Upper lobe of left lung (tissue), 6 donors: Measurements from ENCODE around the gene EHMT1. TPM values are rescaled to one million over a fixed set of nuclear protein-coding genes. Genes with fewer than 3 reads are reported as not detected.

Experiments used
- ATAC-seq, 2 donors: fragments of 200-7000 bp; cut with Tn5 transposase; one replicate each; pipeline ENCODE4 v1.9.1; 2022; ENCODE audit warnings: mild to moderate bottlenecking in 2 of 2, moderate library complexity in 2 of 2; ENCODE audit not compliant: low FRiP score in 2 of 2
- DNase-seq, 2 donors: peaks; one replicate each; pipeline ENCODE4 v3.0.0-alpha.2; 2019 to 2020
- H3K27ac ChIP-seq, 4 donors: fragments of 200-600 bp; sonication (generic); one replicate each; pipeline ENCODE4 v1.5.1; 2016 to 2019
- H3K27me3 ChIP-seq, 4 donors: fragments of 200-600 bp; sonication (generic); one replicate each; pipeline ENCODE4 v1.5.1; 2017 to 2019
- H3K36me3 ChIP-seq, 4 donors: fragments of 200-600 bp; sonication (generic); one replicate each; pipeline ENCODE4 v1.5.1; 2016 to 2019
- H3K4me1 ChIP-seq, 4 donors: fragments of 200-600 bp; sonication (generic); one replicate each; pipeline ENCODE4 v1.5.1; 2018 to 2019
- H3K4me3 ChIP-seq, 4 donors: fragments of 200-600 bp; sonication (generic); one replicate each; pipeline ENCODE4 v1.5.1; 2017 to 2019; ENCODE audit warnings: mild to moderate bottlenecking in 2 of 4, moderate library complexity in 1 of 4
- H3K9me3 ChIP-seq, 4 donors: fragments of 200-600 bp; sonication (generic); one replicate each; pipeline ENCODE4 v1.5.1; 2018 to 2019
- CTCF ChIP-seq, 6 experiments: fragments of 450-650 bp in 4 of 6; fragments of 200-600 bp in 2 of 6; sonication (generic) in 2 of 6; IDR thresholded peaks; one replicate each; pipeline ENCODE4 v1.5.1; 2016 to 2019; ENCODE audit warnings: antibody characterized with exemption in 6 of 6
- EP300 ChIP-seq, 4 donors: sonication (generic); formaldehyde crosslinking; IDR thresholded peaks; one replicate each; pipeline ENCODE4 v1.5.1; 2017; ENCODE audit warnings: antibody characterized with exemption in 4 of 4, control low read depth in 2 of 4
- POLR2A ChIP-seq, 4 donors: fragments of 450-650 bp; IDR thresholded peaks; one replicate each; pipeline ENCODE4 v1.5.1; 2016 to 2017; ENCODE audit warnings: antibody characterized with exemption in 4 of 4, mild to moderate bottlenecking in 2 of 4
- POLR2AphosphoS5 ChIP-seq, 2 donors: sonication (generic); formaldehyde crosslinking; IDR thresholded peaks; one replicate each; pipeline ENCODE4 v1.5.1; 2017; ENCODE audit warnings: antibody characterized with exemption in 2 of 2
- WGBS, 2 donors: methylation state at CpG; one replicate each; pipeline ENCODE4 v1.1.5; 2017 to 2018; 5-methylcytosine and 5-hydroxymethylcytosine counted together
- total RNA-seq, 6 donors: library from RNA; depleted of rRNA in 4 of 6; stranded (reverse); fragments of >200 nt in 4 of 6; gene quantifications; one replicate each; pipeline versions ENCODE4 v1.1.0 to v1.2.1, GENCODE V29; 2016 to 2021
- donor health status: DM: no; HTN: no; CAD: no; lungs with moderate emphysema.
- donor health status: DM: no; HTN: yes; CAD: no; lungs with severe emphysema.

The EHMT1 gene
- total RNA-seq, 6 donors from 2014 or later: 68.0 to 183 (median 83.6) TPM

DNA sequence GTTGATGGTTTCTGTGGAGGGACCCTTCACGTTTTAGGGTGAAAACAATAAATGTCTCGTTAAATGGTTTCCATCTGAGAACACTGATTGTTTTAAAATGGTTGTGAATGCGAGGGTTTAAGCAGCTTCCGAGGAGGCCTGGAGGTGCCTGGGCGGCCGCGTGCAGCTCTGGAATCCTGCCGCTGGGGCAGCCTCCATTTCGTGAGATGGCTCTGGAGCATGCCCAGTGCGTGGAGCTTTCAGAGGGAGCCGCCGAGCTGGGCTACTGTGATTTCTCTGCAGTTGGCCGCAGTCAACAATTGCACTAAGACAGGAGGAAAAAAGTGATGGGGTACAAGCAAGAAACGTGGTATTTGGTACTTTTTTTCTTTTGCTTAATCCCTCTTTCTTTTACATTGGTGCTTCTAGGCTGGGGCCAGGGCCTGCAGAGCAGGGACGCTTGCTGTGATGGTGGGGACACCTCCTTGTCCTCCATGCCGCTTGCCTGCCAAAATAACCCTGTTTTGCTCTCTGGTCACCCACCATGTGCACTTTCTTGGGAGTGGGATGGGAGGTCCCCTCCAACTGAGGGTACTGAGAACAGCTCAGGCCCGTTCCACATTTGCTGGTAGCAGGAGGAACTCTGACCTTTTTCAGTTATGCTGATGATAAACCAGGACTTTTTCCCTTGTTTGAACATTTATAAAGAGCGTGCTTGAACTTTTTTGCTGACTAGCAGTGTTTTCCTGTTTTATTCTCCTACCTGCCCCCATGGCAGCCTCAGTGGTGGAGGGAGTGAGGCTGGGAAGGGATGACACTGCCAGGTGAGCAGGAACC is 47.1 kb downstream of the EHMT1 start:
- DNase-seq: peak in 1 of 2 donors; percentile 64
- no peak for TF ChIP-seq POLR2A (IDR thresholded peaks at IDR 0.05)
- TF ChIP-seq CTCF (IDR thresholded peaks at IDR 0.05): no peak
- no peak for TF ChIP-seq POLR2AphosphoS5 (IDR thresholded peaks at IDR 0.05)
- no peak for TF ChIP-seq EP300 (IDR thresholded peaks at IDR 0.05)
- Histone ChIP-seq H3K4me3 (no peak overlapping the region), H3K27ac (no peak overlapping the region), H3K9me3 (no peaks in the 10 kb centered on the region), H3K4me1 (peaks cover 13 to 34% (median 24%) of the 10 kb centered on the region in 4 donors), H3K36me3 (peaks cover 0 to 7% (median 3%) of the 10 kb centered on the region in 4 donors), H3K27me3 (no peaks in the 10 kb centered on the region)
- 84 to 87% methylated on average over 18 of the region's 18 CpGs for WGBS, 2 donors
- ATAC-seq: no peak

DNA sequence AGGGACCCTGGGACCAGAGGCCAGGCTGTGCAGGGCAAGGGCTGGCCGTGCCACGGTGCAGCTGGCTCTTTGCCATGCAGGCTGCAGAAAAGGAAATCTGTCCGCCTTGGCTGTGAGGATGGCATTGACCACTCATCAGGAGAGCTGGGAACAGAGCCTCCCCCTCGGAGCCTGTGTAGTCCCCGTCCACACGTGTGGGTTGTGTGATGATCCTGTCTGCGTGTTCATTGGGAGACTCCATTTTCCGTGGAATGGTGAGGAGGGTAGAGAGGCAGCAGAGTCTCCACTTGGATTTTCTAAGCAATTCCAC is 47.7 kb downstream of the EHMT1 start:
- H3K4me1 ChIP-seq: peaks cover 13 to 34% (median 24%) of the 10 kb centered on the region in 4 donors
- DNase-seq: peak in 1 of 2 donors; percentile 61
- WGBS, 2 donors: 49 to 63% methylated on average over 5 to 8 of the region's 8 CpGs

DNA sequence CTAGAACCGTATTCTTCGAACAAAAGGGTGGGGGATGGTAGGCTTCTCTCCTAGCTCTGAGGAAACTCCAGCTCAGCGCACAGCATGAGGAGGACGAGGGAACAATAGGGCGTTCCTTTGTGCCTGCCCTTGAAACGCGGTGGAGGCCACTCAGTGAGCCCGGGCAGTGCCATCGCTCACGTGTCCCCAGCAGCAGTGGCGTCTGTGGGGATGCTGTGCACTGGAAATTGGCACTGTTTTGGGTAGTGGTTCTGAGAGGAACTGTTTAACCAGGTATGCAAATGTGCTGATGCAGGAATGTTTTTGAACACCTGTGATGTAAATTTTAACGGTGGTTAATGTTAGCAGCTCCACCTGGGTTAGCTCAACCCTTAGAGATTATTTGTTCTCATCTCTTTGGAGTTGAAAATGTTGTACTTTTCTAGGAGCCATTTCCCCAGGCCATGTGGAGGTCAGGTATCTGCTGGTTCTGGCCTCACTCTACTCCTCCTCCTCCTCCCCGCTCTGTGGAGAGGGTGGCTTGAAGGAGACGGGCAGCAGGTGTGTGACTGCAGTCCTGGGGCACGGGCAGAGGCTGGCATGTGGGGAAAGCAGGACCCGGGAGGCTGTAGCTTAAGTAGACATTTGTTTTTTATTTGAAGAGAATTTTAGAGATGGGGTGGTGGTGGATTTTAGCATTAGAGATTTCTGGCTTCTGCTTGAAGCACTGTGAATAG is 48.3 kb downstream of the EHMT1 start:
- Histone ChIP-seq H3K27me3 (no peaks in the 10 kb centered on the region), H3K9me3 (no peaks in the 10 kb centered on the region), H3K4me3 (no peak overlapping the region), H3K27ac (no peak overlapping the region), H3K36me3 (peaks cover 0 to 7% (median 3%) of the 10 kb centered on the region in 4 donors), H3K4me1 (peaks cover 13 to 34% (median 24%) of the 10 kb centered on the region in 4 donors)
- WGBS, 2 donors: 43 to 49% methylated on average over 16 of the region's 16 CpGs
- ATAC-seq: no peak
- TF ChIP-seq POLR2AphosphoS5 (IDR thresholded peaks at IDR 0.05) (no peak), CTCF (IDR thresholded peaks at IDR 0.05) (no peak), EP300 (IDR thresholded peaks at IDR 0.05) (no peak), POLR2A (IDR thresholded peaks at IDR 0.05) (no peak)
- no peak for DNase-seq

More for the DNA sequence above, 47.7 kb downstream of the EHMT1 start:
- Histone ChIP-seq H3K27ac (no peak overlapping the region), H3K4me3 (no peak overlapping the region), H3K36me3 (peaks cover 0 to 7% (median 3%) of the 10 kb centered on the region in 4 donors), H3K9me3 (no peaks in the 10 kb centered on the region), H3K27me3 (no peaks in the 10 kb centered on the region)
- ATAC-seq: no peak
- no peak for TF ChIP-seq CTCF (IDR thresholded peaks at IDR 0.05)
- TF ChIP-seq EP300 (IDR thresholded peaks at IDR 0.05): no peak
- no peak for TF ChIP-seq POLR2AphosphoS5 (IDR thresholded peaks at IDR 0.05)
- TF ChIP-seq POLR2A (IDR thresholded peaks at IDR 0.05): no peak

DNA sequence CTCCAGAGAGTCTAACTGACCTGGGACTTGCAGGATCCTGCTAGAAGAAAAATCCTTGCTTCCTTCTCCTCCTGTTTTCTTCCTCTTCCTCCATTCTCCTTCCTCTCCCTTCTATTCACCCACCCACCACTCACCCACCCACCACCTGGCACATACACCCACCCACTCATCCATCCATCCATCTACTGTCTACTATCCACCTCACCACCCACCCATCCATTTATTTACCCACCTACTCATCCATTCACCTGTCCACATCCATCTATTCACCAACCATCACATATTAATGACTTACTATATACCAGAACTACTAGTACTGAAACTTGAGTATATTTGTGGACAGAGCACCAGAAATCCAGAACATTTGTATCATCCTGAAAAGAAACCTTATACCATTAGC is 49.4 kb downstream of the EHMT1 start:
- DNase-seq (no peak), ATAC-seq (no peak)
- H3K27me3 ChIP-seq: no peaks in the 10 kb centered on the region
- H3K4me3 ChIP-seq: no peak overlapping the region
- H3K9me3 ChIP-seq: no peaks in the 10 kb centered on the region
- no peak overlapping the region for H3K27ac ChIP-seq
- peaks cover 13 to 37% (median 28%) of the 10 kb centered on the region in 4 donors for H3K4me1 ChIP-seq
- TF ChIP-seq POLR2A (IDR thresholded peaks at IDR 0.05) (no peak), POLR2AphosphoS5 (IDR thresholded peaks at IDR 0.05) (no peak), EP300 (IDR thresholded peaks at IDR 0.05) (no peak), CTCF (IDR thresholded peaks at IDR 0.05) (no peak)
- peaks cover 0 to 7% (median 3%) of the 10 kb centered on the region in 4 donors for H3K36me3 ChIP-seq
